ENCODE results near the gene RNLS.

DNA sequence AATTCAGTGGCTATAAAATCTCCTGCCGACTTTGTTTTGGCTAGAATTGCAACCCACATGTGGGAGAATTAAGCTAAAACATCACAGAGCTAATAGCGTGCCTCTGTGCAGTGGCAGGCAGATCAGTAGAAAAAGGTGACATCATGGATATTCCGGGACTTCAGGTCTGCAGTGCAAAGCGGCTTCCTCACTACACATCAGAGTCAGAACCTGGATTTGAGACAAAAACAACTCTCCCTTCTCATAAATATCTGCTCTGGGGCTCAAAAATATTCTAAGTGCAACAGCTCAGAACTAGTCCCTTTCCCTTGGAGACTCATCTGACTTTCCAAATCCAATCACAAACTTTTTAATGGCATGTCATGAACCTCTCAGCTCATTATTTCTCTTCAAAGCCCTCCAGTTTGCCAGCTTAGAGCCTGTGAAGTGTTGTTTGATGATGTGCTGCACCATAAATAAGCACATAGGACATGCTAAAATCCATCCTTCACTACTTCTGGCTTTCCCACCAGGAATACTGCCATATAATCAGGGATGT, 337.1 kb downstream of the RNLS start:
- peak; percentile 26 to 45 for TF ChIP-seq POLR2AphosphoS5 (IDR thresholded peaks at IDR 0.05; ENCODE audit: insufficient read depth in 1 of 2, low read depth in 1 of 2)
- TF ChIP-seq, protein P1, sequence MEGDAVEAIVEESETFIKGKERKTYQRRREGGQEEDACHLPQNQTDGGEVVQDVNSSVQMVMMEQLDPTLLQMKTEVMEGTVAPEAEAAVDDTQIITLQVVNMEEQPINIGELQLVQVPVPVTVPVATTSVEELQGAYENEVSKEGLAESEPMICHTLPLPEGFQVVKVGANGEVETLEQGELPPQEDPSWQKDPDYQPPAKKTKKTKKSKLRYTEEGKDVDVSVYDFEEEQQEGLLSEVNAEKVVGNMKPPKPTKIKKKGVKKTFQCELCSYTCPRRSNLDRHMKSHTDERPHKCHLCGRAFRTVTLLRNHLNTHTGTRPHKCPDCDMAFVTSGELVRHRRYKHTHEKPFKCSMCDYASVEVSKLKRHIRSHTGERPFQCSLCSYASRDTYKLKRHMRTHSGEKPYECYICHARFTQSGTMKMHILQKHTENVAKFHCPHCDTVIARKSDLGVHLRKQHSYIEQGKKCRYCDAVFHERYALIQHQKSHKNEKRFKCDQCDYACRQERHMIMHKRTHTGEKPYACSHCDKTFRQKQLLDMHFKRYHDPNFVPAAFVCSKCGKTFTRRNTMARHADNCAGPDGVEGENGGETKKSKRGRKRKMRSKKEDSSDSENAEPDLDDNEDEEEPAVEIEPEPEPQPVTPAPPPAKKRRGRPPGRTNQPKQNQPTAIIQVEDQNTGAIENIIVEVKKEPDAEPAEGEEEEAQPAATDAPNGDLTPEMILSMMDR (IDR thresholded peaks at IDR 0.05) = no peak

All from vagina (tissue), 2 donors.